Measurements from ENCODE around the gene NCK2.

- TF ChIP-seq CTCF (IDR thresholded peaks at IDR 0.05; ENCODE audit: low read depth, low read length, poor library complexity, severe bottlenecking) (no peak), EZH2phosphoT487 (IDR thresholded peaks at IDR 0.05; ENCODE audit: borderline replicate concordance, low read length) (no peak)
These were observed 3.3 kb downstream of the NCK2 start for GRCh38 chr2:105747991-105748390.

All from DOHH2 (cell line).